NB4 (cell line): ENCODE data around the gene PCGF5.
A peak's percentile ranks its signal among the peaks of the same experiment; 100 is the strongest.
"Not testable (repeated sequence)": the region's sequence is repeated elsewhere in the genome, so short reads cannot be mapped to it uniquely, and the experiment has no call there.

Experiments
- DNase-seq: peaks from one replicate; pipeline ENCODE4 v3.0.0; 2010; ENCODE audit warnings: low read depth
- H3K4me3 ChIP-seq: one replicate; pipeline ENCODE4 v1.5.1; 2011; ENCODE audit warnings: mild to moderate bottlenecking, low read depth, low read length, moderate library complexity
- CTCF ChIP-seq: IDR thresholded peaks from one replicate; pipeline ENCODE4 v1.5.1; 2012; ENCODE audit warnings: low read depth, low read length
- MAX ChIP-seq: IDR thresholded peaks from 2 replicates; pipeline ENCODE4 v1.6.1; 2011; ENCODE audit warnings: low read depth, low read length
- MYC ChIP-seq: IDR thresholded peaks from 2 replicates; pipeline ENCODE4 v1.6.1; 2011; ENCODE audit warnings: low read depth, low read length
- POLR2A ChIP-seq: IDR thresholded peaks from 2 replicates; pipeline ENCODE4 v1.6.1; 2011; ENCODE audit warnings: mild to moderate bottlenecking; ENCODE audit not compliant: insufficient read length; ENCODE audit errors: extremely low read depth

The PCGF5 gene

GRCh38 chr10:91294134-91294906, 73.9 kb downstream of the PCGF5 start:
- DNase-seq, result no peak
- TF ChIP-seq MYC (no peak), MAX (no peak), CTCF (no peak), POLR2A (no peak)
- no peak overlapping the region for H3K4me3 ChIP-seq

GRCh38 chr10:91295346-91295745, 74.9 kb downstream of the PCGF5 start:
- TF ChIP-seq POLR2A (no peak), MAX (no peak), CTCF (no peak), MYC (no peak)
- no peak for DNase-seq
- H3K4me3 ChIP-seq, result no peak overlapping the region

- TF ChIP-seq MAX (no peak), POLR2A (no peak), CTCF (no peak), MYC (no peak)
- no peak overlapping the region for H3K4me3 ChIP-seq
- peak; percentile 16 for DNase-seq
Measured at GRCh38 chr10:91296471-91296870, 76.0 kb downstream of the PCGF5 start.

- no peak overlapping the region for H3K4me3 ChIP-seq
- peak; percentile 75 for DNase-seq
- TF ChIP-seq MYC (no peak), CTCF (peak; percentile 93), POLR2A (no peak), MAX (no peak)
Measured at GRCh38 chr10:91298224-91298871, 77.9 kb downstream of the PCGF5 start.

- no peak overlapping the region for H3K4me3 ChIP-seq
- no peak for DNase-seq
- TF ChIP-seq POLR2A (no peak), MYC (no peak), MAX (no peak), CTCF (no peak)
Measured at GRCh38 chr10:91299999-91300575, 79.6 kb downstream of the PCGF5 start.

GRCh38 chr10:91302946-91303345, 82.5 kb downstream of the PCGF5 start:
- DNase-seq, result not testable (repeated sequence)

GRCh38 chr10:91305979-91306378, 85.5 kb downstream of the PCGF5 start:
- not testable (repeated sequence) for DNase-seq, H3K4me3 ChIP-seq

More at GRCh38 chr10:91302946-91303345, 82.5 kb downstream of the PCGF5 start:
- not testable (repeated sequence) for H3K4me3 ChIP-seq
